GM23338 (cell line): ENCODE measurements around the gene SARS2. TPM values are rescaled to one million over a fixed set of nuclear protein-coding genes. Genes with fewer than 3 reads are reported as not detected.

Experiments
- ATAC-seq: fragments of 200-7000 bp; cut with Tn5 transposase; 3 replicates; pipeline ENCODE4 v1.9.1; 2020
- DNase-seq: peaks from one replicate; pipeline ENCODE4 v3.0.0-alpha.2; 2015; ENCODE audit warnings: low spot score
- H2AFZ ChIP-seq: fragments of 200-600 bp; sonication (generic); 2 replicates; pipeline ENCODE4 v1.8.0; 2016; ENCODE audit warnings: antibody characterized with exemption, mild to moderate bottlenecking, moderate library complexity
- H3F3A ChIP-seq: fragments of 200-600 bp; sonication (generic); replicated peaks from 2 replicates; pipeline ENCODE4 v1.8.0; 2017; ENCODE audit warnings: antibody characterized with exemption, mixed run types, low read depth
- H3K27ac ChIP-seq: fragments of 200-600 bp; sonication (generic); 2 replicates; pipeline ENCODE4 v1.6.1; 2016; ENCODE audit warnings: low read depth
- H3K27me3 ChIP-seq: fragments of 200-600 bp; sonication (generic); 2 replicates; pipeline ENCODE4 v1.8.0; 2016; ENCODE audit warnings: mild to moderate bottlenecking, mixed run types, moderate library complexity; ENCODE audit not compliant: insufficient read depth
- H3K36me3 ChIP-seq: fragments of 200-600 bp; sonication (generic); 2 replicates; pipeline ENCODE4 v1.8.0; 2016; ENCODE audit warnings: mild to moderate bottlenecking; ENCODE audit not compliant: insufficient read depth
- H3K4me1 ChIP-seq: fragments of 200-600 bp; sonication (generic); 2 replicates; pipeline ENCODE4 v1.8.0; 2016; ENCODE audit warnings: mild to moderate bottlenecking, moderate library complexity; ENCODE audit not compliant: insufficient read depth
- H3K4me2 ChIP-seq: fragments of 200-600 bp; sonication (generic); 2 replicates; pipeline ENCODE4 v1.7.1; 2017; ENCODE audit warnings: mixed run types
- H3K4me3 ChIP-seq: fragments of 200-600 bp; sonication (generic); 2 replicates; pipeline ENCODE4 v1.6.1; 2016; ENCODE audit warnings: mixed run types
- H3K79me2 ChIP-seq: fragments of 200-600 bp; sonication (generic); replicated peaks from 2 replicates; pipeline ENCODE4 v1.8.0; 2017; ENCODE audit warnings: mild to moderate bottlenecking; ENCODE audit not compliant: insufficient read depth
- H3K9me2 ChIP-seq: fragments of 200-600 bp; sonication (generic); 2 replicates; pipeline ENCODE4 v1.8.0; 2017; ENCODE audit not compliant: insufficient read depth
- H4K20me1 ChIP-seq: fragments of 200-600 bp; sonication (generic); replicated peaks from 2 replicates; pipeline ENCODE4 v1.8.0; 2017; ENCODE audit warnings: mild to moderate bottlenecking; ENCODE audit not compliant: insufficient read depth
- H3K27ac Mint-ChIP-seq: 2 replicates; pipeline ENCODE4 v1.8.0; 2020; ENCODE audit warnings: inconsistent platforms, mild to moderate bottlenecking, moderate library complexity, mixed read lengths
- H3K27me3 Mint-ChIP-seq: 3 replicates; pipeline ENCODE4 v1.8.0; 2022; ENCODE audit warnings: low read depth, mild to moderate bottlenecking, moderate library complexity, mixed read lengths, inconsistent platforms; ENCODE audit not compliant: insufficient read depth, poor library complexity
- H3K36me3 Mint-ChIP-seq: 3 replicates; pipeline ENCODE4 v1.8.0; 2021; ENCODE audit warnings: low read depth, mild to moderate bottlenecking, inconsistent platforms, moderate library complexity, mixed read lengths
- H3K4me1 Mint-ChIP-seq: 3 replicates; pipeline ENCODE4 v1.8.0; 2020; ENCODE audit warnings: mild to moderate bottlenecking, inconsistent platforms, mixed read lengths
- H3K4me3 Mint-ChIP-seq: 3 replicates; pipeline ENCODE4 v1.8.0; 2021; ENCODE audit warnings: moderate library complexity, mild to moderate bottlenecking, inconsistent platforms, mixed read lengths
- H3K9me3 Mint-ChIP-seq: 3 replicates; pipeline ENCODE4 v1.8.0; 2020; ENCODE audit warnings: moderate library complexity, mild to moderate bottlenecking, inconsistent platforms, mixed read lengths
- CREB1 ChIP-seq: fragments of 250-450 bp; sonication (Bioruptor Pico); IDR thresholded peaks from 2 replicates; pipeline ENCODE4 v1.5.0; 2020; ENCODE audit warnings: low read depth, mild to moderate bottlenecking, moderate library complexity
- EZH2 ChIP-seq: fragments of 200-600 bp; sonication (generic); IDR thresholded peaks from one replicate; pipeline ENCODE4 v1.8.0; 2017; ENCODE audit warnings: antibody characterized with exemption, mild to moderate bottlenecking, low read depth; ENCODE audit not compliant: unreplicated experiment
- EZH2phosphoT487 ChIP-seq: fragments of 200-600 bp; sonication (generic); IDR thresholded peaks from one replicate; pipeline ENCODE4 v1.8.1; 2018; ENCODE audit warnings: antibody characterized with exemption; ENCODE audit not compliant: unreplicated experiment
- JUNB ChIP-seq: IDR thresholded peaks from one replicate; pipeline ENCODE4 v1.6.1; 2016; ENCODE audit warnings: antibody characterized with exemption; ENCODE audit not compliant: unreplicated experiment
- NANOG ChIP-seq: IDR thresholded peaks from 2 replicates; pipeline ENCODE4 v1.6.1; 2016; ENCODE audit warnings: antibody characterized with exemption, borderline replicate concordance
- POLR2AphosphoS5 ChIP-seq: IDR thresholded peaks from 2 replicates; pipeline ENCODE4 v1.6.1; 2016; ENCODE audit warnings: antibody characterized with exemption, low read depth
- STAT1 ChIP-seq: IDR thresholded peaks from one replicate; pipeline ENCODE4 v1.6.1; 2016; ENCODE audit warnings: antibody characterized with exemption; ENCODE audit not compliant: unreplicated experiment
- ZNF114 ChIP-seq: fragments of 250-450 bp; sonication (Bioruptor Pico); IDR thresholded peaks from 2 replicates; pipeline ENCODE4 v1.5.0; 2020; ENCODE audit warnings: mild to moderate bottlenecking, moderate library complexity
- ZNF331 ChIP-seq: fragments of 250-450 bp; sonication (Bioruptor Pico); IDR thresholded peaks from 2 replicates; pipeline ENCODE4 v1.5.0; 2020; ENCODE audit warnings: low read depth, mild to moderate bottlenecking, moderate library complexity
- polyA plus RNA-seq: library from polyadenylated mRNA; unstranded; fragments of >200 nt; fragmentation: Nextera tagmentation; extraction: Ambion mirVana; gene quantifications from 2 replicates; pipeline ENCODE4 v1.2.1, GENCODE V29; 2016
- total RNA-seq: library from RNA; depleted of rRNA; stranded (reverse); fragments of >200 nt; shearing (Covaris generic); gene quantifications from 2 replicates; pipeline ENCODE4 v1.2.3, GENCODE V29; 2014
- TF ChIP-seq, protein P1 (sequence below): IDR thresholded peaks from one replicate; pipeline ENCODE4 v1.6.1; 2018; ENCODE audit warnings: antibody characterized with exemption; ENCODE audit not compliant: unreplicated experiment
- TF ChIP-seq, protein P2 (sequence below), 2 experiments: fragments of 200-600 bp in 1 of 2; sonication (generic) in 1 of 2; conservative IDR thresholded peaks; 2 replicates each; pipeline versions ENCODE4 v1.5.1 to v1.6.1; 2016 to 2017; ENCODE audit warnings: antibody characterized with exemption in 2 of 2, low read depth in 2 of 2, mild to moderate bottlenecking in 2 of 2, moderate library complexity in 1 of 2
- TF ChIP-seq, protein P3 (sequence below): fragments of 250-450 bp; sonication (Bioruptor Pico); IDR thresholded peaks from 2 replicates; pipeline ENCODE4 v1.5.0; 2020; ENCODE audit warnings: mild to moderate bottlenecking, moderate library complexity
- TF ChIP-seq, protein P4 (sequence below): IDR thresholded peaks from 2 replicates; pipeline ENCODE4 v1.6.1; 2016; ENCODE audit warnings: antibody characterized with exemption

Gene SARS2
- total and polyA plus RNA-seq, 2 experiments from 2014 or later = 70.6 to 75.7 TPM

DNA sequence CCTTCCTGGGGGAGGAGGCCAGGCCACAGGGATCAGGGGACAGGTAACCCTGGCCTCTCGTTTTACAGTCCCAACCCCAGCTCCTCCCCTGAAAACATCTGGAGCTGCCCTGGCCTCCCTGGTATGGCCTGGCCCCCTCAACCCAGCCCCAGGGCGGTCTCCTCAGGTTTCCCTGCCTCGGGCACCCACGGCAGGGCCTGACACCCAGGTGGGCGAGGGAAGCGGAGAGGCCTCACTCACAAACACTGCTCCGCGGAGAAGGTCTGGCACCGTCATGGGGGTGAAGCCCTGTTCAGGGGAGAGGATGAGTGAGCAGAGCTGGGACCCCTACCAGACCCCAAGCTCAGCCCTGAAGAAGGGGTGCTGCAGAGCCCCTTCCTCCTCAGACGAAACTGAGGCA lies 12.0 kb downstream of the SARS2 start:
- Mint-ChIP-seq H3K4me1 (no peaks in the 10 kb centered on the region; the same call in 2 of the 3 replicates), H3K27me3 (peaks cover 4% of the 10 kb centered on the region)
- H3K36me3 ChIP-seq = peaks cover 4% of the 10 kb centered on the region; the same call in 1 of the 2 replicates

More for the DNA sequence above, 12.0 kb downstream of the SARS2 start:
- Histone ChIP-seq H3K79me2 (no peaks in the 10 kb centered on the region), H3K27me3 (no peaks in the 10 kb centered on the region), H2AFZ (no peak overlapping the region), H3K4me3 (no peak overlapping the region), H3K27ac (no peak overlapping the region), H4K20me1 (no peaks in the 10 kb centered on the region), H3K4me2 (no peak overlapping the region), H3K9me2 (no peaks in the 10 kb centered on the region), H3F3A (0 out of 2 replicates have a peak, but pooled peaks cover 9% of the 10 kb centered on the region), H3K4me1 (no peaks in the 10 kb centered on the region)
- ATAC-seq (no peak), DNase-seq (no peak)
- no peak overlapping the region for H3K4me3 Mint-ChIP-seq
- H3K36me3 Mint-ChIP-seq = peaks cover 17% of the 10 kb centered on the region
- H3K9me3 Mint-ChIP-seq = no peaks in the 10 kb centered on the region
- no peak overlapping the region for H3K27ac Mint-ChIP-seq
- TF ChIP-seq EZH2 = no peak
- no peak for TF ChIP-seq ZNF331 (CRISPR knock-in tag)
- TF ChIP-seq POLR2AphosphoS5 = no peak
- no peak for TF ChIP-seq ZNF114
- TF ChIP-seq, protein P1, sequence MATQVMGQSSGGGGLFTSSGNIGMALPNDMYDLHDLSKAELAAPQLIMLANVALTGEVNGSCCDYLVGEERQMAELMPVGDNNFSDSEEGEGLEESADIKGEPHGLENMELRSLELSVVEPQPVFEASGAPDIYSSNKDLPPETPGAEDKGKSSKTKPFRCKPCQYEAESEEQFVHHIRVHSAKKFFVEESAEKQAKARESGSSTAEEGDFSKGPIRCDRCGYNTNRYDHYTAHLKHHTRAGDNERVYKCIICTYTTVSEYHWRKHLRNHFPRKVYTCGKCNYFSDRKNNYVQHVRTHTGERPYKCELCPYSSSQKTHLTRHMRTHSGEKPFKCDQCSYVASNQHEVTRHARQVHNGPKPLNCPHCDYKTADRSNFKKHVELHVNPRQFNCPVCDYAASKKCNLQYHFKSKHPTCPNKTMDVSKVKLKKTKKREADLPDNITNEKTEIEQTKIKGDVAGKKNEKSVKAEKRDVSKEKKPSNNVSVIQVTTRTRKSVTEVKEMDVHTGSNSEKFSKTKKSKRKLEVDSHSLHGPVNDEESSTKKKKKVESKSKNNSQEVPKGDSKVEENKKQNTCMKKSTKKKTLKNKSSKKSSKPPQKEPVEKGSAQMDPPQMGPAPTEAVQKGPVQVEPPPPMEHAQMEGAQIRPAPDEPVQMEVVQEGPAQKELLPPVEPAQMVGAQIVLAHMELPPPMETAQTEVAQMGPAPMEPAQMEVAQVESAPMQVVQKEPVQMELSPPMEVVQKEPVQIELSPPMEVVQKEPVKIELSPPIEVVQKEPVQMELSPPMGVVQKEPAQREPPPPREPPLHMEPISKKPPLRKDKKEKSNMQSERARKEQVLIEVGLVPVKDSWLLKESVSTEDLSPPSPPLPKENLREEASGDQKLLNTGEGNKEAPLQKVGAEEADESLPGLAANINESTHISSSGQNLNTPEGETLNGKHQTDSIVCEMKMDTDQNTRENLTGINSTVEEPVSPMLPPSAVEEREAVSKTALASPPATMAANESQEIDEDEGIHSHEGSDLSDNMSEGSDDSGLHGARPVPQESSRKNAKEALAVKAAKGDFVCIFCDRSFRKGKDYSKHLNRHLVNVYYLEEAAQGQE = no peak
- TF ChIP-seq, protein P2, sequence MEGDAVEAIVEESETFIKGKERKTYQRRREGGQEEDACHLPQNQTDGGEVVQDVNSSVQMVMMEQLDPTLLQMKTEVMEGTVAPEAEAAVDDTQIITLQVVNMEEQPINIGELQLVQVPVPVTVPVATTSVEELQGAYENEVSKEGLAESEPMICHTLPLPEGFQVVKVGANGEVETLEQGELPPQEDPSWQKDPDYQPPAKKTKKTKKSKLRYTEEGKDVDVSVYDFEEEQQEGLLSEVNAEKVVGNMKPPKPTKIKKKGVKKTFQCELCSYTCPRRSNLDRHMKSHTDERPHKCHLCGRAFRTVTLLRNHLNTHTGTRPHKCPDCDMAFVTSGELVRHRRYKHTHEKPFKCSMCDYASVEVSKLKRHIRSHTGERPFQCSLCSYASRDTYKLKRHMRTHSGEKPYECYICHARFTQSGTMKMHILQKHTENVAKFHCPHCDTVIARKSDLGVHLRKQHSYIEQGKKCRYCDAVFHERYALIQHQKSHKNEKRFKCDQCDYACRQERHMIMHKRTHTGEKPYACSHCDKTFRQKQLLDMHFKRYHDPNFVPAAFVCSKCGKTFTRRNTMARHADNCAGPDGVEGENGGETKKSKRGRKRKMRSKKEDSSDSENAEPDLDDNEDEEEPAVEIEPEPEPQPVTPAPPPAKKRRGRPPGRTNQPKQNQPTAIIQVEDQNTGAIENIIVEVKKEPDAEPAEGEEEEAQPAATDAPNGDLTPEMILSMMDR (conservative IDR thresholded peaks at IDR 0.05; ENCODE audit: low read depth in 2 of 2) = no peak
- no peak for TF ChIP-seq STAT1
- TF ChIP-seq EZH2phosphoT487 = no peak
- no peak for TF ChIP-seq NANOG
- TF ChIP-seq CREB1 (CRISPR knock-in tag) = no peak
- no peak for TF ChIP-seq JUNB
- TF ChIP-seq, protein P3, sequence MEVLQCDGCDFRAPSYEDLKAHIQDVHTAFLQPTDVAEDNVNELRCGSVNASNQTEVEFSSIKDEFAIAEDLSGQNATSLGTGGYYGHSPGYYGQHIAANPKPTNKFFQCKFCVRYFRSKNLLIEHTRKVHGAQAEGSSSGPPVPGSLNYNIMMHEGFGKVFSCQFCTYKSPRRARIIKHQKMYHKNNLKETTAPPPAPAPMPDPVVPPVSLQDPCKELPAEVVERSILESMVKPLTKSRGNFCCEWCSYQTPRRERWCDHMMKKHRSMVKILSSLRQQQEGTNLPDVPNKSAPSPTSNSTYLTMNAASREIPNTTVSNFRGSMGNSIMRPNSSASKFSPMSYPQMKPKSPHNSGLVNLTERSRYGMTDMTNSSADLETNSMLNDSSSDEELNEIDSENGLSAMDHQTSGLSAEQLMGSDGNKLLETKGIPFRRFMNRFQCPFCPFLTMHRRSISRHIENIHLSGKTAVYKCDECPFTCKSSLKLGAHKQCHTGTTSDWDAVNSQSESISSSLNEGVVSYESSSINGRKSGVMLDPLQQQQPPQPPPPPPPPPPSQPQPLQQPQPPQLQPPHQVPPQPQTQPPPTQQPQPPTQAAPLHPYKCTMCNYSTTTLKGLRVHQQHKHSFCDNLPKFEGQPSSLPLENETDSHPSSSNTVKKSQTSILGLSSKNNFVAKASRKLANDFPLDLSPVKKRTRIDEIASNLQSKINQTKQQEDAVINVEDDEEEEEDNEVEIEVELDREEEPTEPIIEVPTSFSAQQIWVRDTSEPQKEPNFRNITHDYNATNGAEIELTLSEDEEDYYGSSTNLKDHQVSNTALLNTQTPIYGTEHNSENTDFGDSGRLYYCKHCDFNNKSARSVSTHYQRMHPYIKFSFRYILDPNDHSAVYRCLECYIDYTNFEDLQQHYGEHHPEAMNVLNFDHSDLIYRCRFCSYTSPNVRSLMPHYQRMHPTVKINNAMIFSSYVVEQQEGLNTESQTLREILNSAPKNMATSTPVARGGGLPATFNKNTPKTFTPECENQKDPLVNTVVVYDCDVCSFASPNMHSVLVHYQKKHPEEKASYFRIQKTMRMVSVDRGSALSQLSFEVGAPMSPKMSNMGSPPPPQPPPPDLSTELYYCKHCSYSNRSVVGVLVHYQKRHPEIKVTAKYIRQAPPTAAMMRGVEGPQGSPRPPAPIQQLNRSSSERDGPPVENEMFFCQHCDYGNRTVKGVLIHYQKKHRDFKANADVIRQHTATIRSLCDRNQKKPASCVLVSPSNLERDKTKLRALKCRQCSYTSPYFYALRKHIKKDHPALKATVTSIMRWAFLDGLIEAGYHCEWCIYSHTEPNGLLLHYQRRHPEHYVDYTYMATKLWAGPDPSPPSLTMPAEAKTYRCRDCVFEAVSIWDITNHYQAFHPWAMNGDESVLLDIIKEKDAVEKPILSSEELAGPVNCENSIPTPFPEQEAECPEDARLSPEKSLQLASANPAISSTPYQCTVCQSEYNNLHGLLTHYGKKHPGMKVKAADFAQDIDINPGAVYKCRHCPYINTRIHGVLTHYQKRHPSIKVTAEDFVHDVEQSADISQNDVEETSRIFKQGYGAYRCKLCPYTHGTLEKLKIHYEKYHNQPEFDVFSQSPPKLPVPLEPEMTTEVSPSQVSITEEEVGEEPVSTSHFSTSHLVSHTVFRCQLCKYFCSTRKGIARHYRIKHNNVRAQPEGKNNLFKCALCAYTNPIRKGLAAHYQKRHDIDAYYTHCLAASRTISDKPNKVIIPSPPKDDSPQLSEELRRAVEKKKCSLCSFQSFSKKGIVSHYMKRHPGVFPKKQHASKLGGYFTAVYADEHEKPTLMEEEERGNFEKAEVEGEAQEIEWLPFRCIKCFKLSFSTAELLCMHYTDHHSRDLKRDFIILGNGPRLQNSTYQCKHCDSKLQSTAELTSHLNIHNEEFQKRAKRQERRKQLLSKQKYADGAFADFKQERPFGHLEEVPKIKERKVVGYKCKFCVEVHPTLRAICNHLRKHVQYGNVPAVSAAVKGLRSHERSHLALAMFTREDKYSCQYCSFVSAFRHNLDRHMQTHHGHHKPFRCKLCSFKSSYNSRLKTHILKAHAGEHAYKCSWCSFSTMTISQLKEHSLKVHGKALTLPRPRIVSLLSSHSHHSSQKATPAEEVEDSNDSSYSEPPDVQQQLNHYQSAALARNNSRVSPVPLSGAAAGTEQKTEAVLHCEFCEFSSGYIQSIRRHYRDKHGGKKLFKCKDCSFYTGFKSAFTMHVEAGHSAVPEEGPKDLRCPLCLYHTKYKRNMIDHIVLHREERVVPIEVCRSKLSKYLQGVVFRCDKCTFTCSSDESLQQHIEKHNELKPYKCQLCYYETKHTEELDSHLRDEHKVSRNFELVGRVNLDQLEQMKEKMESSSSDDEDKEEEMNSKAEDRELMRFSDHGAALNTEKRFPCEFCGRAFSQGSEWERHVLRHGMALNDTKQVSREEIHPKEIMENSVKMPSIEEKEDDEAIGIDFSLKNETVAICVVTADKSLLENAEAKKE (CRISPR knock-in tag) = no peak
- TF ChIP-seq, protein P4, sequence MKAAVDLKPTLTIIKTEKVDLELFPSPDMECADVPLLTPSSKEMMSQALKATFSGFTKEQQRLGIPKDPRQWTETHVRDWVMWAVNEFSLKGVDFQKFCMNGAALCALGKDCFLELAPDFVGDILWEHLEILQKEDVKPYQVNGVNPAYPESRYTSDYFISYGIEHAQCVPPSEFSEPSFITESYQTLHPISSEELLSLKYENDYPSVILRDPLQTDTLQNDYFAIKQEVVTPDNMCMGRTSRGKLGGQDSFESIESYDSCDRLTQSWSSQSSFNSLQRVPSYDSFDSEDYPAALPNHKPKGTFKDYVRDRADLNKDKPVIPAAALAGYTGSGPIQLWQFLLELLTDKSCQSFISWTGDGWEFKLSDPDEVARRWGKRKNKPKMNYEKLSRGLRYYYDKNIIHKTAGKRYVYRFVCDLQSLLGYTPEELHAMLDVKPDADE = no peak
